ENCODE measurements around the gene PNRC1. TPM values are rescaled to one million over a fixed set of nuclear protein-coding genes. Genes with fewer than 3 reads are reported as not detected.

PNRC1 gene
- total and polyA plus RNA-seq, 2 of the 4 experiments (the other 2 are of a cell fraction) = 6.5 to 8.1 TPM

GRCh38 chr6:89033461-89033860, 47.1 kb upstream of the PNRC1 start:
- Histone ChIP-seq H2AK5ac (ENCODE audit: low read depth, low read length) (no peak overlapping the region), H3K9ac (ENCODE audit: low read depth, low read length) (no peak overlapping the region), H3K9me3 (ENCODE audit: control insufficient read depth, insufficient read depth, low read length) (0 out of 2 replicates have a peak, but pooled peaks cover 2% of the 10 kb centered on the region), H3K4ac (ENCODE audit: low read depth, low read length) (no peak overlapping the region), H4K8ac (ENCODE audit: low read depth in 2 of 2, low read length in 2 of 2) (no peak overlapping the region), H4K5ac (ENCODE audit: low read depth, low read length) (no peak overlapping the region), H4K20me1 (ENCODE audit: insufficient read depth, low read length) (no peaks in the 10 kb centered on the region), H3K36me3 (ENCODE audit: control insufficient read depth, insufficient read depth, low read length) (no peaks in the 10 kb centered on the region), H4K91ac (ENCODE audit: insufficient read depth, low read depth, low read length) (no peak overlapping the region), H3K18ac (ENCODE audit: low read depth, low read length) (no peak overlapping the region), H2BK5ac (ENCODE audit: low read depth, low read length, poor library complexity, severe bottlenecking) (no peak overlapping the region), H2BK15ac (ENCODE audit: low read depth, low read length) (no peak overlapping the region), H2BK20ac (ENCODE audit: low read depth, low read length) (no peak overlapping the region), H3K14ac (replicated peaks; ENCODE audit: low read depth, low read length) (no peak overlapping the region), H3K23ac (ENCODE audit: low read depth, low read length) (no peak overlapping the region), H3K56ac (ENCODE audit: extremely low read depth, insufficient read depth, low read length) (0 out of 2 replicates have a peak overlapping the region, but pooled peaks have one; percentile 17), H3K4me3 (ENCODE audit: insufficient read depth, low read depth, low read length) (no peak overlapping the region), H3K9me1 (ENCODE audit: insufficient read depth, low read length) (peaks cover 5% of the 10 kb centered on the region), H3K4me2 (ENCODE audit: low read depth, low read length) (no peak overlapping the region), H3K4me1 (ENCODE audit: control insufficient read depth, insufficient read depth, low read length) (peaks cover 10% of the 10 kb centered on the region), H3K79me1 (ENCODE audit: low read depth in 1 of 2, low read length in 2 of 2) (no peaks in the 10 kb centered on the region), H3K27ac (ENCODE audit: insufficient read depth, low read length) (no peak overlapping the region), H2BK120ac (ENCODE audit: low read depth, low read length) (no peak overlapping the region), H2AFZ (replicated peaks; ENCODE audit: low read length, poor library complexity) (no peak overlapping the region), H3K27me3 (ENCODE audit: control insufficient read depth, insufficient read depth, low read length) (peaks cover 2% of the 10 kb centered on the region; the same call in 1 of the 2 replicates), H2AK9ac (replicated peaks; ENCODE audit: low read depth, low read length, poor library complexity) (no peak overlapping the region)
- POLR2A ChIA-PET (ENCODE audit: unreplicated experiment) = no interaction called here
- no peak for ATAC-seq (ENCODE audit: low read depth)
- no peak for TF ChIP-seq ELK1 (IDR thresholded peaks at IDR 0.05; ENCODE audit: borderline replicate concordance, low read depth, low read length)
- TF ChIP-seq RCOR1 (IDR thresholded peaks at IDR 0.05; ENCODE audit: insufficient replicate concordance, low read length) = no peak
- TF ChIP-seq FOS (IDR thresholded peaks at IDR 0.05; ENCODE audit: low read depth, low read length) = no peak
- no peak for TF ChIP-seq CHD1 (IDR thresholded peaks at IDR 0.05; ENCODE audit: low read depth, low read length)
- TF ChIP-seq MAFK (IDR thresholded peaks at IDR 0.05; ENCODE audit: low read depth, low read length) = no peak
- TF ChIP-seq MXI1 (IDR thresholded peaks at IDR 0.05; ENCODE audit: borderline replicate concordance, low read depth, low read length) = no peak
- TF ChIP-seq NFE2L2 (IDR thresholded peaks at IDR 0.05; ENCODE audit: low read depth, low read length) = no peak
- TF ChIP-seq USF2 (IDR thresholded peaks at IDR 0.05; ENCODE audit: low read depth, low read length) = no peak
- no peak for TF ChIP-seq RFX5 (IDR thresholded peaks at IDR 0.05; ENCODE audit: low read depth, low read length)
- TF ChIP-seq POLR2A (IDR thresholded peaks at IDR 0.05; ENCODE audit: low read depth, low read length) = no peak
- no peak for TF ChIP-seq CEBPB (IDR thresholded peaks at IDR 0.05; ENCODE audit: low read depth, low read length)
- no peak for TF ChIP-seq SMC3 (IDR thresholded peaks at IDR 0.05; ENCODE audit: low read depth, low read length)
- TF ChIP-seq RAD21 (IDR thresholded peaks at IDR 0.05; ENCODE audit: low read length) = no peak
- no peak for TF ChIP-seq CTCF (conservative IDR thresholded peaks at IDR 0.05; ENCODE audit: low read depth, low read length)
- intact Hi-C loops (cut with micrococcal nuclease) (no loop called here), in situ Hi-C loops (cut with MboI; ENCODE audit: low sequenced_read_pairs) (no loop called here), dilution Hi-C loops (cut with HindIII; ENCODE audit: low sequenced_read_pairs, unreplicated experiment) (no loop called here)
- CTCF ChIA-PET = interaction anchor here (0.7 kb wide), 1 partner anchor 33 kb away, joined by 6 read pairs; no protein-coding TSS in a partner anchor
- WGBS, 2 experiments (ENCODE audit: extremely low coverage in 2 of 2, insufficient read length in 1 of 2) = no CpG with 5 or more reads among the region's 1 CpG
- no peak for DNase-seq
- no TSS peak for BruUV-seq (replicated peaks)

All from IMR-90 (cell line).